Activated B cell treated with CpG ODN at 0.5 μM for 24 hours (primary cell): ENCODE measurements around the gene ABHD16A. TPM values are rescaled to one million over a fixed set of nuclear protein-coding genes. Genes with fewer than 3 reads are reported as not detected.
A peak's percentile ranks its signal among the peaks of the same experiment; 100 is the strongest.

Experiments
- ATAC-seq: fragments of 200-7000 bp; cut with Tn5 transposase; one replicate; pipeline ENCODE4 v1.10.0; 2021; ENCODE audit warnings: low read depth, mild to moderate bottlenecking, moderate library complexity
- CTCF ChIA-PET: fragments of 350-600 bp; sonication (Branson Sonifier 250); formaldehyde crosslinking; loops from one replicate; lab custom pipeline; 2021; ENCODE audit warnings: antibody characterized with exemption; lab: Charles Lee
- POLR2A ChIA-PET: fragments of 350-600 bp; sonication (Branson Sonifier 250); formaldehyde crosslinking; loops from one replicate; lab custom pipeline; 2021; ENCODE audit warnings: antibody characterized with exemption; lab: Charles Lee
- DNase-seq: peaks from one replicate; pipeline ENCODE4 v3.0.0; 2022
- H3K27ac Mint-ChIP-seq: one replicate; pipeline ENCODE4 v1.8.0; 2020; ENCODE audit warnings: mixed read lengths
- H3K27me3 Mint-ChIP-seq: one replicate; pipeline ENCODE4 v1.8.0; 2021; ENCODE audit warnings: mixed read lengths
- H3K36me3 Mint-ChIP-seq: one replicate; pipeline ENCODE4 v1.8.0; 2021; ENCODE audit warnings: low read depth, mixed read lengths
- H3K4me1 Mint-ChIP-seq: one replicate; pipeline ENCODE4 v1.8.0; 2021; ENCODE audit warnings: mixed read lengths
- H3K4me3 Mint-ChIP-seq: one replicate; pipeline ENCODE4 v1.8.0; 2020; ENCODE audit warnings: mild to moderate bottlenecking, mixed read lengths
- H3K9me3 Mint-ChIP-seq: one replicate; pipeline ENCODE4 v1.8.0; 2020; ENCODE audit warnings: mixed read lengths
- intact Hi-C: fragments of 100-400 bp; cut with micrococcal nuclease; formaldehyde crosslinking; loops from one replicate; pipeline ENCODE4 v1.15.1; 2024
- total RNA-seq: library from RNA; stranded (reverse); gene quantifications from 2 replicates; pipeline ENCODE4 v1.2.3, GENCODE V29; 2022
- TF ChIP-seq, protein P1 (sequence below): fragments of 200-600 bp; IDR thresholded peaks from one replicate; pipeline ENCODE4 v1.8.0; 2022; ENCODE audit warnings: antibody characterized with exemption, mild to moderate bottlenecking

ABHD16A gene
- total RNA-seq = 49.3 and 59.1 TPM in 2 replicates

DNA sequence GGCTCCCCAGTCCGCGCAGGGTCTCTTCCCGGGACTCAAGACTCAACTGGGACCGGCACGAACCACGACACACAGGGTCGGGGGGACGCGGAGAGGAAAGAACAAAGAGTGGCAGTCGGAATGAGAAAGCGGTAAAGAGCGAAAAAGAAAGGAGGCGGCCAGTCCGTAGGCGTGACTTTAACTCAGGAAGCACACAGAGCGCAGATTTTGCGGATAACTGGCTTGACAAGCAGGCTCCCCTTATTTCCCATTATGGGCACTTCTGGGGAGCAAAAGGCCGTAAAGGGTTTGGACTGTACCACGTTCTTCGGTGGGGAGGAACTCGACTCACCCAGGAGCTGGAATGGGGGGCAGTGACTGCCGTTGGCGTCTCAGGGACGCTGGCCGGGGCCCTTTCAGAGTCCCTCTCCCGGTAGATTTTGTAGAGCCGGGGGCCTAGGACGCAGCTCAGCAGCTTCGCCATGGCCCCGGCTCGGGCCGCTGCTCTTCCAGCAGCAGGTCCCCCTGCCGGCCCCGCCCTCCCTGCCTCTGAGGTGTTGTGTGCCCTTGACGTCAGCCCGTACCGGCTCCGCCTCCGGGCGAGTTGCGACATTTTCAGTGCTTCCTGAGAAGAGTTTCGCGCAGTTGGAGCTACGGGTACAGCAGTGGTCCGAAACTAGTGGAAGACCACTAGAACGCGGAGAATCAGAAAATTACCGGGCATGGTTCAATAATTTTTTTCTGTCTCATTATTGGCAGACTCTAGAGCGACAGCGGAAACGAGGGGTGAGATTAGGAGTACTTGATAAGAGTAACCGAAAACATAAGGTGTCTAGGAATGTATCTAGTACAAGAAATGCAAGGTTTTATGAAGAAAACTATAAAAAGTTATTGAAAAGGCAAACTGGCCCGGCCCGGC is at the start of gene ABHD16A:
TSS of gene ABHD16A (minus strand) at position 506 of the 898 bp plus-strand sequence. CDS start at position 463, 43 bp downstream.
- intact Hi-C loops = loop anchor here (1.0 to 2.0 kb wide), 9 partner anchors 22 to 156 kb away; partner anchors contain the start of genes BAG6, HSPA1B, LY6G5C and NFKBIL1
- ATAC-seq (peak; percentile 93), DNase-seq (peak; percentile 94)
- CTCF ChIA-PET = interaction anchor here (1.0 to 1.5 kb wide), 3 partner anchors 26 to 184 kb away, joined by 3 to 5 read pairs (median 3); partner anchors contain the start of gene BAG6
- Mint-ChIP-seq H3K4me3 (peak within 1 kb of the TSS; percentile 99), H3K36me3 (peaks cover 32% of the 10 kb centered on the region), H3K4me1 (peaks cover 28% of the 10 kb centered on the region), H3K27me3 (no peaks in the 10 kb centered on the region), H3K9me3 (no peaks in the 10 kb centered on the region), H3K27ac (peak within 1 kb of the TSS; percentile 89)
- TF ChIP-seq, protein P1, sequence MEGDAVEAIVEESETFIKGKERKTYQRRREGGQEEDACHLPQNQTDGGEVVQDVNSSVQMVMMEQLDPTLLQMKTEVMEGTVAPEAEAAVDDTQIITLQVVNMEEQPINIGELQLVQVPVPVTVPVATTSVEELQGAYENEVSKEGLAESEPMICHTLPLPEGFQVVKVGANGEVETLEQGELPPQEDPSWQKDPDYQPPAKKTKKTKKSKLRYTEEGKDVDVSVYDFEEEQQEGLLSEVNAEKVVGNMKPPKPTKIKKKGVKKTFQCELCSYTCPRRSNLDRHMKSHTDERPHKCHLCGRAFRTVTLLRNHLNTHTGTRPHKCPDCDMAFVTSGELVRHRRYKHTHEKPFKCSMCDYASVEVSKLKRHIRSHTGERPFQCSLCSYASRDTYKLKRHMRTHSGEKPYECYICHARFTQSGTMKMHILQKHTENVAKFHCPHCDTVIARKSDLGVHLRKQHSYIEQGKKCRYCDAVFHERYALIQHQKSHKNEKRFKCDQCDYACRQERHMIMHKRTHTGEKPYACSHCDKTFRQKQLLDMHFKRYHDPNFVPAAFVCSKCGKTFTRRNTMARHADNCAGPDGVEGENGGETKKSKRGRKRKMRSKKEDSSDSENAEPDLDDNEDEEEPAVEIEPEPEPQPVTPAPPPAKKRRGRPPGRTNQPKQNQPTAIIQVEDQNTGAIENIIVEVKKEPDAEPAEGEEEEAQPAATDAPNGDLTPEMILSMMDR = no peak
- POLR2A ChIA-PET = interaction anchor here (0.5 to 4.1 kb wide), 49 partner anchors 8 to 1586 kb away, joined by 3 to 32 read pairs (median 5); partner anchors contain the start of genes BAG6, C6orf47, CLIC1 and CSNK2B

DNA sequence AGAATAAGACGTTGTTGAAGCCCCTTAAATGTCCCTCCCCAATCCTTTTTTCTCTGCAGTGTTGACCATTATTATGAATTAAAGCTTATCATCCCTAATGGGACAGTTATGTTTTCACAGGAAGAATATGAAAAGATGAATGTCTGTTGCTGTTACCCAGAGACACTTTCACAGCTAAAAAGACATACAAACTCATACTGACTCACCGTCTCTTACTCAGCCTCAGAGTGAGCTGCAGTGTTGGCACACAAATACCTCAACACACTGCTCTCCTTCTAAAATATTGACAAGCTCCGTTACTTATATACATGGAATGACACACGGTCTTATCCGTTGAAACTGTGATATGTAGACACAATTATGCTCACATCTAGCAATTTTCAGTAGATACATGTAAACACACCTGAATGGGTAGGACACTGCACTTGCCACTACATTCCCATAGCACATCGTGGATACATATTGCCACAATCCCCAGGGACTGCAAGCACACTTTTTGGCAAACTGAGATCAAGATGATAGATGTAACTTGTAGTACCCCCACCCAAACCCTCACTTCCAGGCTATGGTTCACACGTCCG is 49.7 kb upstream of the ABHD16A start:
- peaks cover 7% of the 10 kb centered on the region for H3K36me3 Mint-ChIP-seq
- ATAC-seq = no peak
- POLR2A ChIA-PET = interaction anchor here (0.6 kb wide), 1 partner anchor 63 kb away, joined by 6 read pairs; no protein-coding TSS in a partner anchor
- TF ChIP-seq, protein P1 = no peak
- intact Hi-C loops = no loop called here
- H3K27ac Mint-ChIP-seq = no peak overlapping the region
- no peaks in the 10 kb centered on the region for H3K9me3 Mint-ChIP-seq
- DNase-seq = no peak
- CTCF ChIA-PET = no interaction called here
- H3K4me1 Mint-ChIP-seq = no peaks in the 10 kb centered on the region
- no peak overlapping the region for H3K4me3 Mint-ChIP-seq
- no peaks in the 10 kb centered on the region for H3K27me3 Mint-ChIP-seq

DNA sequence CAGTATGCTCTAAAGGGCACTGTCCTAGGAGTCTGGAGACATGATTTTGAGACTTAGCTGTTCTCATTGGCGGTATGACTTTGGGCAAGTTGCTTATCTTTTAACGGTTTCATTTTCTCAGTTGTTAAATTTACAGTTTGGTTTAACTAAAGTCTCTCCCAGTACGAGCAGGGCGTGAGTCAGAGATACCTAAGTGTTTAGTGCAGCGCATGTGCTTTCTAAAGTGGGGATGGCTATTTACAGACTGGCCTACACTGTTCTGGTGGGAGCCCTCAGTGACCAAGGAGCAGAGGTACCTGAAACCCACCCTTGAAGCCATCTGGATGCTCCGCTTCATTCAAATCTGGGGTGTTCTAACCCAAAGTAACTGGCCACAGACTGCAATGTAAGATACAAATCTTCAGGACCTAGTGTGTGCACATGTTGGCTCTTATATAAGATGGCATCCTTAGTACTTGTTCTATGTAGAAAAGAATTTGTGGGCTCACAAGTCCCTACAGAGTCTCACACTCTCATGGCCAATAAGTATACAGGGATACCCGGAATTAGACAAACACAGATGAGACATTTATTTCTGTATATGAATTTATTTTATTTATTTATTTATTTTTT is 47.4 kb upstream of the ABHD16A start:
- TF ChIP-seq, protein P1 = no peak
- POLR2A ChIA-PET = interaction anchor here (0.6 to 1.1 kb wide), 3 partner anchors 11 to 85 kb away, joined by 3 to 4 read pairs (median 3); partner anchors contain the start of gene MSH5
- intact Hi-C loops = no loop called here
- H3K4me1 Mint-ChIP-seq = no peaks in the 10 kb centered on the region
- no peaks in the 10 kb centered on the region for H3K27me3 Mint-ChIP-seq
- ATAC-seq (no peak), DNase-seq (no peak)
- H3K9me3 Mint-ChIP-seq = no peaks in the 10 kb centered on the region
- no peak overlapping the region for H3K4me3 Mint-ChIP-seq
- CTCF ChIA-PET = interaction anchor here (1.1 kb wide), 1 partner anchor 19 kb away, joined by 3 read pairs; no protein-coding TSS in a partner anchor
- H3K27ac Mint-ChIP-seq = no peak overlapping the region
- H3K36me3 Mint-ChIP-seq = peaks cover 12% of the 10 kb centered on the region

DNA sequence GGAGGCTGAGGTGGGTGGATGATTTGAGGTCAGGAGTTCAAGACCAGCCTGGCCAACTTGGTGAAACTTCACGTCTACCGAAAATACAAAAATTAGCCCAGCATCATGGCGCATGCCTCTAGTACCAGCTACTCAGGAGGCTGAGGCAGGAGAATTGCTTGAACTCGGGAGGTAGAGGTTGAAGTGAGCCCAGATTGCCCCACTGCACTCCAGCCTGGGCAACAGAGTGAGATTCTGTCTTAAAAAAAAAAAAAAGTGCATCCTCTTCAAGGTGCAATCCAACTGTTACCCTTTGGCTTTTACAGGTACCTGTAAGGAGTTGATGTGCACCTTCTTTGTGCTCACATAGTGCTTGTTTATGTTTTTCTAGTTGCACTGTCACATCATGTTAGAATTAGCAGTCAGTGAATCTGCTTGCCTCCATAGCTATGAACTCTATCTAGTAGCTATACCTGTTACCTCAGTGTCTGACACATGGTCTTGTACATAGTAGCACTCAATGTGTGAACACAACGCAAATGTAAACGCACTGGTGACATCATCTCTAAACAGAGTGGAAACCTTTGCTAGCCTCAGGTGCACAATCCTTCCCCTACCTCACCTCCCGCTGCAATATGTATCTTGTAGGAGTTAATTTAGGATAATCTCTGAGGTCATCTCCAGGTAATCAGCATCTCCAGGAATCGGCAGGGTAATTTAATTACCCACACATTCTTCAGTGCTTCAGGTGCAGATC is 46.3 kb upstream of the ABHD16A start:
- intact Hi-C loops = no loop called here
- no peak for ATAC-seq
- TF ChIP-seq, protein P1 = no peak
- H3K27ac Mint-ChIP-seq = no peak overlapping the region
- DNase-seq = no peak
- H3K36me3 Mint-ChIP-seq = peaks cover 13% of the 10 kb centered on the region
- ChIA-PET POLR2A (interaction anchor here (0.5 to 1.1 kb wide), 5 partner anchors 10 to 102 kb away, joined by 3 to 11 read pairs (median 4); partner anchors contain the start of gene MSH5), CTCF (interaction anchor here (1.1 kb wide), 1 partner anchor 21 kb away, joined by 4 read pairs; no protein-coding TSS in a partner anchor)
- H3K9me3 Mint-ChIP-seq = no peaks in the 10 kb centered on the region
- H3K27me3 Mint-ChIP-seq = no peaks in the 10 kb centered on the region
- H3K4me1 Mint-ChIP-seq = no peaks in the 10 kb centered on the region
- H3K4me3 Mint-ChIP-seq = no peak overlapping the region
